Thyroid gland (tissue), 4 donors: ENCODE measurements around the gene KIAA1755.

Experiments
- POLR2A ChIP-seq, 2 donors: fragments of 450-650 bp; IDR thresholded peaks; one replicate each; pipeline ENCODE4 v1.6.1; 2017; ENCODE audit warnings: antibody characterized with exemption in 2 of 2, mild to moderate bottlenecking in 2 of 2, moderate library complexity in 1 of 2
- TF ChIP-seq, protein P1 (sequence below), 6 experiments: fragments of 200-600 bp in 3 of 6; fragments of 450-650 bp in 3 of 6; sonication (generic) in 3 of 6; IDR thresholded peaks; one replicate each; pipeline ENCODE4 v1.5.1; 2016 to 2019; ENCODE audit warnings: antibody characterized with exemption in 6 of 6, mild to moderate bottlenecking in 2 of 6, inconsistent platforms in 1 of 6, moderate library complexity in 1 of 6

DNA sequence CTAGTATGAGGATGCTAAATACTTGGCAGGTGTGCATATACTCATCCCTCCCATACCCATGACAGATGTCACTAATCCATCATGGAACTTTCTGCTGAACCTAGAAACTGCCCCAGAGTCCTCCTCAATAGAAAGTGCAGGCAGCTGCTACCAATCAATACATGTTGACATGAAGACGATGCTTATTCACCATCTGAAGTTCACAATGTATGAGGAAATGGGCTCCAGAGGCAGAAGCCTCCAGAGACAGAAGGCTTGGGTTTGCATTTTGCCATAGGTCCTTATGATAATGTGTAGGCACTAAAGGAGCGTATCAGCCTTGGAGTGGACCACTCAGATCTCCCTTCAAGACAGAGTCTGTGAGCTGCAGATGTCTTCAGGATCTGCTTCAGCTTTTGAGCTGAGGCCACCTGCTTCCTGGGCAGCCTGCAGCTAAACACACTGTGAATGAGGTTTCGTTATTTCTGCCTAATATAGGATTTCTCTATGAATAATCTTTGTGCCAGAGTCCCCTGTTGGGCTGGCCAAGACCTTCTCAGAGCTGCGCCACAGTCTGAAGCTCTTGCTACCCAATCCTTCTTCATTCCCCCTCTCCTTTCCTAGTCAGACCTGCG, 7.5 kb upstream of the KIAA1755 start:
- no peak for TF ChIP-seq POLR2A (IDR thresholded peaks at IDR 0.05)
- TF ChIP-seq, protein P1, sequence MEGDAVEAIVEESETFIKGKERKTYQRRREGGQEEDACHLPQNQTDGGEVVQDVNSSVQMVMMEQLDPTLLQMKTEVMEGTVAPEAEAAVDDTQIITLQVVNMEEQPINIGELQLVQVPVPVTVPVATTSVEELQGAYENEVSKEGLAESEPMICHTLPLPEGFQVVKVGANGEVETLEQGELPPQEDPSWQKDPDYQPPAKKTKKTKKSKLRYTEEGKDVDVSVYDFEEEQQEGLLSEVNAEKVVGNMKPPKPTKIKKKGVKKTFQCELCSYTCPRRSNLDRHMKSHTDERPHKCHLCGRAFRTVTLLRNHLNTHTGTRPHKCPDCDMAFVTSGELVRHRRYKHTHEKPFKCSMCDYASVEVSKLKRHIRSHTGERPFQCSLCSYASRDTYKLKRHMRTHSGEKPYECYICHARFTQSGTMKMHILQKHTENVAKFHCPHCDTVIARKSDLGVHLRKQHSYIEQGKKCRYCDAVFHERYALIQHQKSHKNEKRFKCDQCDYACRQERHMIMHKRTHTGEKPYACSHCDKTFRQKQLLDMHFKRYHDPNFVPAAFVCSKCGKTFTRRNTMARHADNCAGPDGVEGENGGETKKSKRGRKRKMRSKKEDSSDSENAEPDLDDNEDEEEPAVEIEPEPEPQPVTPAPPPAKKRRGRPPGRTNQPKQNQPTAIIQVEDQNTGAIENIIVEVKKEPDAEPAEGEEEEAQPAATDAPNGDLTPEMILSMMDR (IDR thresholded peaks at IDR 0.05): no peak
